DMS 273 (cell line): Measurements from ENCODE around the gene MARVELD2.
"Not testable (repeated sequence)": the region's sequence is repeated elsewhere in the genome, so short reads cannot be mapped to it uniquely, and the experiment has no call there.

Source experiments
- DNase-seq: peaks from one replicate; lab custom pipeline; 2025; ENCODE audit not compliant: unreplicated experiment; lab: John Stamatoyannopoulos, UW

MARVELD2 gene

GRCh38 chr5:69449511-69449910 lies 34.6 kb downstream of the MARVELD2 start:
- no peak for DNase-seq

GRCh38 chr5:69450116-69450515 lies 35.2 kb downstream of the MARVELD2 start:
- DNase-seq, result no peak

- not testable (repeated sequence) for DNase-seq
These were observed 35.6 kb downstream of the MARVELD2 start for GRCh38 chr5:69450527-69450926.

GRCh38 chr5:69451941-69452647 lies 37.2 kb downstream of the MARVELD2 start:
- DNase-seq, result no peak

- DNase-seq, result not testable (repeated sequence)
These were observed 38.6 kb downstream of the MARVELD2 start for GRCh38 chr5:69453487-69453886.

GRCh38 chr5:69454460-69455249 lies 39.7 kb downstream of the MARVELD2 start:
- no peak for DNase-seq

- not testable (repeated sequence) for DNase-seq
These were observed 40.6 kb downstream of the MARVELD2 start for GRCh38 chr5:69455428-69455988.

GRCh38 chr5:69462170-69462569 lies 47.3 kb downstream of the MARVELD2 start:
- DNase-seq, result no peak

GRCh38 chr5:69466375-69466774 lies 51.5 kb downstream of the MARVELD2 start:
- DNase-seq, result not testable (repeated sequence)

- no peak for DNase-seq
These were observed 52.7 kb downstream of the MARVELD2 start for GRCh38 chr5:69467442-69468225.

- no peak for DNase-seq
These were observed 53.7 kb downstream of the MARVELD2 start for GRCh38 chr5:69468631-69469030.

GRCh38 chr5:69471516-69471915 lies 56.6 kb downstream of the MARVELD2 start:
- not testable (repeated sequence) for DNase-seq

GRCh38 chr5:69472535-69473143 lies 57.7 kb downstream of the MARVELD2 start:
- DNase-seq, result not testable (repeated sequence)

GRCh38 chr5:69477170-69477569 lies 62.3 kb downstream of the MARVELD2 start:
- DNase-seq, result no peak

- not testable (repeated sequence) for DNase-seq
These were observed 63.4 kb downstream of the MARVELD2 start for GRCh38 chr5:69478296-69478695.

- DNase-seq, result no peak
These were observed 70.0 kb downstream of the MARVELD2 start for GRCh38 chr5:69484891-69485290.

- DNase-seq, result no peak
These were observed 70.6 kb downstream of the MARVELD2 start for GRCh38 chr5:69485471-69485870.

GRCh38 chr5:69489246-69489645 lies 74.3 kb downstream of the MARVELD2 start:
- DNase-seq, result no peak

GRCh38 chr5:69491027-69491426 lies 76.1 kb downstream of the MARVELD2 start:
- DNase-seq, result no peak

- DNase-seq, result no peak
These were observed 77.0 kb downstream of the MARVELD2 start for GRCh38 chr5:69491838-69492390.
